ENCODE data around the gene MINDY4. TPM values are rescaled to one million over a fixed set of nuclear protein-coding genes. Genes with fewer than 3 reads are reported as not detected.

MINDY4 gene
- total and polyA plus RNA-seq, 2 of the 8 experiments (the other 6 are each of a cell fraction or from before 2014, with no cell fraction given) = 1.3 to 3.6 TPM

- Histone ChIP-seq H3K4me1 (replicated peaks in 1 of 4; ENCODE audit: control insufficient read depth in 3 of 4, insufficient read depth in 4 of 4, low read length in 3 of 4) (peaks cover 0 to 9% (median 6%) of the 10 kb centered on the region in 4 experiments; a peak in 6 of 7 replicates), H4K91ac (replicated peaks; ENCODE audit: insufficient read length, low read length) (no peak overlapping the region), H2BK5ac (ENCODE audit: low read depth, low read length) (no peak overlapping the region), H2BK15ac (ENCODE audit: low read length) (no peak overlapping the region), H3K4me3 (ENCODE audit: extremely low read depth in 1 of 4, insufficient read depth in 2 of 4, low read depth in 3 of 4, low read length in 4 of 4) (no peak overlapping the region), H4K8ac (ENCODE audit: extremely low read depth, insufficient read depth, low read length) (no peak overlapping the region), H2BK120ac (replicated peaks; ENCODE audit: low read depth, low read length) (no peak overlapping the region), H3K4ac (replicated peaks; ENCODE audit: insufficient read length, low read depth, low read length) (no peak overlapping the region), H3K27ac (ENCODE audit: low read depth, low read length) (no peak overlapping the region), H2AK5ac (ENCODE audit: low read depth, low read length) (no peak overlapping the region), H4K5ac (ENCODE audit: insufficient read length, low read depth, low read length) (no peak overlapping the region), H3K56ac (replicated peaks; ENCODE audit: insufficient read length, low read depth, low read length) (no peak overlapping the region), H3K9me3 (ENCODE audit: insufficient read depth in 2 of 2, low read depth in 1 of 2, low read length in 1 of 2) (no peaks in the 10 kb centered on the region), H3K4me2 (ENCODE audit: insufficient read depth in 1 of 2, low read depth in 2 of 2, low read length in 2 of 2) (no peak overlapping the region), H2AFZ (ENCODE audit: low read length) (no peak overlapping the region), H3K27me3 (replicated peaks in 1 of 4; ENCODE audit: control insufficient read depth in 3 of 4, extremely low read depth in 1 of 4, insufficient read depth in 3 of 4, low read length in 3 of 4) (0 out of 7 replicates have a peak, but pooled peaks cover 0 to 8% (median 0%) of the 10 kb centered on the region in 4 experiments), H3K9ac (replicated peaks in 1 of 4; ENCODE audit: extremely low read depth in 1 of 4, low read depth in 3 of 4, low read length in 3 of 4) (no peak overlapping the region), H2BK20ac (ENCODE audit: low read length) (no peak overlapping the region), H4K20me1 (replicated peaks in 1 of 2; ENCODE audit: control insufficient read depth in 1 of 2, insufficient read depth in 2 of 2, low read length in 2 of 2) (no peaks in the 10 kb centered on the region), H3K18ac (ENCODE audit: extremely low read depth, low read length) (no peak overlapping the region), H3K14ac (ENCODE audit: insufficient read length) (no peak overlapping the region), H3K79me1 (ENCODE audit: low read depth, low read length) (no peaks in the 10 kb centered on the region), H3K79me2 (ENCODE audit: control insufficient read depth in 1 of 2, insufficient read depth in 2 of 2, low read length in 2 of 2) (no peaks in the 10 kb centered on the region), H3K23me2 (ENCODE audit: low read depth, low read length) (no peaks in the 10 kb centered on the region), H3K36me3 (ENCODE audit: control insufficient read depth in 2 of 4, insufficient read depth in 4 of 4, low read length in 3 of 4) (no peaks in the 10 kb centered on the region), H3K23ac (ENCODE audit: insufficient read length) (no peak overlapping the region), H2BK12ac (ENCODE audit: low read depth, low read length) (no peak overlapping the region)
- DNase-seq (ENCODE audit: low read depth in 1 of 2, low spot score in 2 of 2) (no peak), FAIRE-seq (no peak)
- ChIA-PET POLR2A (ENCODE audit: partially characterized antibody) (interaction anchor here (0.5 kb wide), 1 partner anchor 80 kb away, joined by 3 read pairs; no protein-coding TSS in a partner anchor), CTCF (ENCODE audit: partially characterized antibody) (interaction anchor here (0.6 to 12.0 kb wide), 9 partner anchors 18 to 199 kb away, joined by 3 to 309 read pairs (median 6); partner anchors contain the start of gene GHRHR)
- WGBS, 2 experiments (ENCODE audit: extremely low coverage in 1 of 2, insufficient coverage in 1 of 2, insufficient read length in 1 of 2, insufficient replicate concordance in 2 of 2, low coverage in 1 of 2, low lambda C conversion rate in 2 of 2, missing lambda C conversion rate in 1 of 2) = 68% methylated on average over 3 of the region's 3 CpGs; no CpG with 5 or more reads in 1 of the 2 experiments
- TF ChIP-seq TCF12 (IDR thresholded peaks at IDR 0.05; ENCODE audit: low read depth, low read length) = no peak
- TF ChIP-seq MAFK (IDR thresholded peaks at IDR 0.05; ENCODE audit: low read depth, low read length) = no peak
- TF ChIP-seq KDM5A (IDR thresholded peaks at IDR 0.05; ENCODE audit: low read length) = no peak
Measured at GRCh38 chr7:30935569-30935877, 164.3 kb downstream of the MINDY4 start.

Measured in H1 (cell line).